GM19372 (cell line): Measurements from ENCODE around the gene BCO1.
A peak's percentile ranks its signal among the peaks of the same experiment; 100 is the strongest.

ENCODE experiments used
- ATAC-seq: cut with Tn5 transposase; IDR thresholded peaks from one replicate; pipeline ENCODE4 v1.9.1; 2021; ENCODE audit warnings: mild to moderate bottlenecking, low read depth, moderate library complexity; ENCODE audit not compliant: unreplicated experiment

BCO1 gene

DNA sequence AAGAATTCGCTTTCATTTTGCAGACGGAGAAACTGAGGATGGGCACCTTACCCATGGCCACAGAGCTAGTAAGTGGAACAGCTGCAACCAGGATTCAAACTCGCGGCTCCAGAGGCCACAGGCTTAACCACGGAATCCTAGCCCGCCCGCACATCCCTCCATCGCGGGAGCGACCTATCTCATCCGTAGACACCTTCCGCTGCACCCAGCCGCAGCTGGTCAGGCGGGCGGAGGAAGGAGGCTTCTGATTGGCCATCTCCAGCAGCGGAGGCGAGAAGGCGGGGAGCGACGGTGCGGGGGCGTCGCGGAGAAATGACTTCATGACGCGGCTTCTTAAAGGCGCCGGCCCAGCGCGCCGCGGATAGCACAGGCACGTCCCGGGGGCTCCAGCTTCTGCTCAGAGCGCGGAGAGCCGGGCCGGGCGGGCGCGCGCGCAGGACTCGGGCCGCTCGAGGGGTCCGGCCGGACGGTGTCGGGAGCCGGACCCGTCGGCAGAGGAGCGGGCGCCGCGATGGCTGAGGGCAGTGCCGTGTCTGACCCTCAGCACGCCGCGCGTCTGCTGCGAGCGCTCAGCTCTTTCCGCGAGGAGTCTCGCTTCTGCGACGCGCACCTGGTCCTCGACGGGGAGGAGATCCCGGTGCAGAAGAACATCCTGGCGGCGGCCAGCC lies 76.2 kb downstream of the BCO1 start, which contains the start of gene GAN:
GAN (plus strand) TSS at position 360 of the 668 bp plus-strand sequence; CDS start at position 512, 152 bp downstream.
- peak; percentile 90 for ATAC-seq

DNA sequence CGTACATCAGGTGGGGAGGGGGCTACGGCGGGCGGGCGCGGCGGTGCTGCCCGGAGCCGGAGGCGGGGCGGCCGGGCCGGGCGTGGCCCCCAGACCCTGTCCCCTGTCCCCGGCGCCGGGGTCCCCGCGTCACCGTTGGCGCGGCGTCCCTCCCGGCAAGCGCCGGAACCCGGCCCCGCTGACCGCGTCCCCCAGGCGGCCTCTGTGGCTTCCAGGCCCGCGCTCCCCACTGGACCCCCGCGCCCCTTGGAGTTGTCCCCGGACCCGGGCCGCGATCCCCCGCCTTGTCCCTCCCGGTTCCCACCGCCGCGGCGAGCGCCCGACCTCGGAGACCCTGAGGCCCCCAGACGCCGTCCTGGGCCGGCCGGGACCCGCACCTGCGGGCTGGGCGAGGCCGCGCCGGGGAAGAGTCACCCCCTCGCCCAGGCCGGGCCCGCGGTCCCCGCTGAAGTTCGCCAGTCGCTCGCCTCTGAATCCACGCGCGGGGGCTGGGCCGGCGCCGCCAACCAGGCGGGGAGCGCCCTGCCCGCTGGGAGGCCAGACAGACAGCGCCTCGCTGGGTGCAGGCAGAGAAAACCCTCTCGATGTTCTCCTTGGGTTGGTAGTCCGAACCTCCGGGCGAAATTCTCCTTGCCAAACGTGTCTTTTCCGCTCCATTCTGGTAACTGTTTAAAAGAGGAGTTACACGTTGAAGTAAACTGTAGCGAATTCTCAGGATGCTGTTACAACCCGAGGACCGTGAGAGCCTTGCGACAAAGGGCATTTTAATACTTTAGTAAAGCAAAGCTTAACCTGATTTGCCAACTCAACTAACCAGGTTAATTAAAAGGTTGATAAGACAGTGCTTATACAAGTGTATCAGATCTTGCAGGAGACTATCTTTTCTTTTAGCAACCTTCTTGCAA lies 77.0 kb downstream of the BCO1 start:
- peak; percentile 34 for ATAC-seq

DNA sequence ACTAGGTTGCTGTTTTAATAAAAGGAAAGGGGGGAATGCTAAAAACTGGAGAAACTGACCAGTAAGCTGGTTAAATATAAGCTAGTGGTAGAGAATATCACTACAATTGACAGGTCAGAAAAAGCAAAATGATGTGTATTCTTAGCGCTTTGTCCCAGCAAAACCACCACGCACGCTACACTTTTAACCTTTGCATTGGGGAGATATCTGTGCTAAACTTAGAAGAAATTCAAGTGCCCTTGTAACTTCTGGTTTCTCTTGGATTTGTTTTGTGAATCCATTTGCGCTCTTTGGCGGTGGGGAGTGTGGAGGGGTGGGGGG lies 77.6 kb downstream of the BCO1 start:
- ATAC-seq = no peak

DNA sequence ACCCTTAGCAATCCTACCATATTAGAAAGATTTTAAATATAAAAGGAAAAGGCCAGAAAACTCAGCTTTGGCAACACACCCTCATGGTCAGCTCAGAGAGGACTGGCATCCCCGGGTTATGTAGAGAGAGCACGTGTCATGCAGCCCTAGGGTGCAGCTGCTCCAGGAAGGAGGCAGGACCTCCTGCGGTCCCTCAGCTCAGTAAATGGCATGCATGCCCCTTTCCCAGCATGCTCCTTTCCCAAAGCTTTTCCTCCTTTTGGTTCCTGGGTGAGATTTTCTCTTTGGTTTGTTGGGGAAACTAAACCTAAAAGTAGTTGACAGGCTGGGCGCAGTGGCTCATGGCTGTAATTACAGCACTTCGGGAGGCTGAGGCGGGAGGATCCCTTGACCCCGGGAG lies 80.2 kb downstream of the BCO1 start:
- ATAC-seq = no peak

DNA sequence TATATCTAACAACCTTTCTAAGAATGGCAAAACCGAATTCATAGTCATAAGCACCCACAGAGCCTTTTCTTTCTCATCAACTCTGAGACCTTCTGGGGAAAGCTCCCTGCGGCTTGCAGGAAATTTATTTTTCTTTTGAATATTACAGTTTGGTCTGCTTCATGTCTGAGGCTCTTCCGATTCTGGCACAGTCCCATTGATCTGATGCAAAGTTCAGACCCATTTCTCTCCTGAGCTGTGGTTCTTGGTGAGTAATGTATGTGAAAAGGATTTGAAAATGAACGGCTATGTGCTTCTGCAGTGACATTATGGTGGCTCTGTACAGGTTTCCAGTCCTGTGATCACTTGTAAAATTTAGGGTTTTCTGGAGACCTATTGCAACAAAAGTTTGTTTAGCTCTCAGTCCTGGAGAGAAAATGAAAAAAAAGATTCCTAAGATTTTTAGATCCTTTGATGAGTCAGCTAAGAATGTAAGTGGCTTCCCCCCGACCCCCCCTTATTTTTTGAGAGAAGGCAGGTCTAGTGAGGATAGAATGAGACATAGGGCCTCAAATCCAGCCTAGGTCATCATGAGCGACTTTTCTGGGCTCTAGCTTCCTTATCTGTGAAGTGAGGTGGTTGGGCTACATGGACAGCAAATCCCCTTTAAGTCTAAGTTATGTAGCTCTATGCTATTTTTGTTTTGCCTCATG lies 80.9 kb downstream of the BCO1 start:
- ATAC-seq = no peak

DNA sequence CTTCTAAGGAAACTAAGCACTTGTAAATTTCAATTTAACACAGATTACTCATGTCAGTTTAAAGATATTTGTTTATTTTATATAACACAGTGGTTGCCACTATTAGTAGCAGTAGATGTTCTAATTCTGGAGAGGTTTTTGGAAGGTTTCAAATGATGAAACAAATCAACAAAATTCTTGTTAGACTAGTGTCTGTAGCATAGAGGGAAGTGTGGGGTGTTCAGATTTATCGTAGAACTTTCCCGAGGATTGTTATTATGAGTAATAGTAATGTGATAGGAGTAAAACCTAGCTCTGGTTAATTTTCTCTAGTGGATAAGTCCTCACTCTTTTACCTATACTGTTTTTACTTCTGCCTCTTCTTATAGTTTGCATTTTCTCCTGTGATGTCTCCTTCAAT lies 82.5 kb downstream of the BCO1 start:
- ATAC-seq = no peak

DNA sequence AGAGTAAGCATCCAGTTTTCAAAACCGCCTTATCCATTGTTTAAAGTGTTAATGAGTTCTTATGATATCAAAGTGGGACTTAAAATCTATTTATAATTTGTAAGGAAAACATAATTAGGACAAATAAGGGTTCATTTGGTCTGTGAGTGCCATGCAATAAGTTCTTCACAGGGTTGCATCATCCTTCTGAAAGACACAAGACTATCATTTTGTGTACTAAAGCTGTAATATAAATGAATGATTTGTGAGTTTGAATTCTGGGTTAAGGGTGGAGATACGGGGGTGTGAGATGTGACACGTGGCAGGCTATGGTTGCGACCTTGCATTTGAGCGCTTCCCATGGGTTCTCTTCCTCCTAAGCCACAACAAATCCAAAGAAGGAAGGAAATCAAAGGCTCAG lies 83.0 kb downstream of the BCO1 start:
- ATAC-seq = no peak

DNA sequence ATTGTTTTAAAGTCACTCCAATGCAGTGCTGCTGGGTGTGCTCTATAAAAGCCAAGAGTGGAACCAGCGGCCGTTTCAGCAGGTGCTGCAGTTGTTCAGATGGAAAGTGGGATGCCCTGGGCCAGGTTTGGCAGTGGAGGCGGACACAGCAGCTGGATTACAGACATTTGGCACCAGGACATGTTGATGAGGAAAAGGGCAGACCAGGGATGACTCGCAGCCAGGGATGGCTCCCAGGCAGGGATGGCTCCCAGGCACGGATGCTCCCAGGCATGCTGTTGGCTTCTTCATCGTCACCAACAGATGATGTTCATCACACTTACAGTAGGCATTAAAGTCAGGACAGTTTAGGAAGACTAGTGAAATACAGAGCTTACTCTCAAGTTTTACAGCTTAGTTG lies 86.3 kb downstream of the BCO1 start:
- ATAC-seq = no peak

DNA sequence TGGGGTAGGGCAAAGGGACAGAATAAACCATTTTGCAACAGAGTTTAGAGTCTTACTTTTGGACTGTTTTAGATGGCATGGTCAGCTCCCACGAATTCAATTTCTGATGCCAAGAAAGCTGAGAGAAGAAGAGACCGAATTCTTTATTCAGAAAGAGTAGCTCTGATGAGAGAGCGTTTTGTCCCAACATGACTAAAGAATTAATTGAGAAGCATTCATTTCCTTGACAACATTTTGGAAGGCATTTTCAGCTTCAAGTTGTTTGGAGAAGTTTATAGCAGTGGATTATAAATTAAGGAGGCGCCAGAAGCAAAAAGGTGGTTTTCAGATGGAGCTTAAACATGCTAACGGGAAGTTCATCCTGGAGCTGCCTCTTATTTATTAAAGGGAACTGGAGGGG lies 88.5 kb downstream of the BCO1 start:
- no peak for ATAC-seq

DNA sequence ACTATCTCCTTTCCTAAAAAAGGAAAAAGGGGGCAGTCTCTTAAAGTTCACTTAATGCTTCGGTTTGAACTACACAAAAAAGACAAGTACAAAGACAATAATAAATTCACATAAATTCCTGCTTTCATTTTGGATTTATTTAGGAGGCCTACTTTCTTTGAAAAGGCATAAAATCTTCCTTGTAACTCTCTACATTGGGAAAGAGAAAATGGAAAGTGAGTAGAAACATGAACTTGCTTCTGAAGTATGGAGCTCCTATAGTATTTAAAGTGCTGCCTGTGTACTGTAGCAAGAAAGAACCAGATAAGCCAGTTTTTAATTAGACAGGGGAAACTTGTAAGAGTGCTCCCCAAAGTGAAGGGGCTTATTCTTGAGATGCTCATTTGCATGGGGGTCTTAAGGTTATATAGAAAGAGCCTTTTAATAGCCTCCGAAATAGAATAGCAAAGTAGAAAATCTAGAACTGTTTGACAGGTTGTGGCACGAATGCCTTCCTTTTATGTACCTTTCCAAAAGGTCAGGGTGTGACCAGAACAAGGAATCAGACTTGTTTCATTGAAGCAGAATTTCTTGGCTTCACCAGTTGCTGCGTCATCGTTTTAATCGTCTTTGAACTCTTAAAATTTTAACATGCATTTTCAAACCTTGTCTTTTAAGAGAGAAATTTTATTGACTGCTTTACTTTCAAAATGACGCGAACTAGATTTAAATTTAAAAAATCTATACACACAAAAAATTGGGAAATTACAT lies 89.1 kb downstream of the BCO1 start:
- ATAC-seq = no peak

DNA sequence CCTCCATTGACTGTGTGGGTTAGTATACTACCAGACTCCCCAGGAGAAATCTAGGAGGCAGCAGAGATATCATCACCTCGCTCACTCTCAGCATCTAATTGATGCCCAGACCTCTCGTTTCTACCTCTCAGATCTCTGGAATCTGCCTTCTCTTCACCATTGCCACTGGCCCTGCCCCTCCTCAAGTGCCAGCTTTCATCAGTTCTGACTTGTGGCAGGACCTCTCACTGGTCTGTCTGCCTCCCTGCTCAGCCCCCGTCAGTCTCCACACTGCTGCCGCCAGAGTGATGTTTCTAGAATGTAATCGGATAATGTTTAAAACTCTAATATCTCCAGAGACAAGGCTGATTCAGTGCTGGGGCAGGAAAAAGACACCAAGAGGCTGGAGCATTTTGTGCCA lies 91.5 kb downstream of the BCO1 start:
- ATAC-seq = no peak

DNA sequence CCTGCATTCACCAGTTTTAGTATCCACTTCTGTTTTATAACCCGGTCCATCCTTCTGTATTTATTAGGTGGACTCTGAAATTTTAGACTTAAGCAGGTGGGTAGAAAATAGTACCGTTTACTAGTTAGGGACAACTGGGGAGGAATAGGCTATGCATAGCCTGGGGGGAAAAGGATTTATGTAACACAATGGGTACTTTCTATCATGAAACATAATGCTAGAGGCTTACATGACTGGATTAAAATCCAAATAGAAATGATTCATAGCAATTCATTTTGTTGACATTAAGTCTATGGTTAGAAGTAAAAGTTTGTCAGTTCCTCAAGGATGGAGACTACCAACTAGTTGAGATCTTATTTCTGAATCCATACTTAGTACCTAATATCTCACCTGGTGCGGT lies 94.9 kb downstream of the BCO1 start:
- ATAC-seq = no peak

DNA sequence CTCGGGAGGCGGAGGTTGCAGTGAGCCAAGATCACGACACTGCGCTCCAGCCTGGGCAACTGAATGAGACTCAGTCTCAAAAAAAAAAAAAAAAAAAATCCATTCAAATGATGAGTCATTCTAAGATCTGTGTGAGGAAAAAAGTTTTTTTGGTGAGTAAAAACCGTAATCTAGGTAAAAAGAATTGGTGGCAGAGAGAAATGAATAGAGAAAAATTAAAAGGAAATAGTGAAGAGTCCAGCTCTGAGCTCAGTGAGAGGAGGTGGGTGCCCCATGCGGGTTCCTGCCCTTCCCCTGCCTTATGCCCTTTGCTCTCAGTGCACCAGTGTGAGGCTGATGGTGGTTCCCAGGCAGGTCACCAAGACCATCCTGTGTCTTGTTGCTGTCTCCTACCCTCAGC lies 97.2 kb downstream of the BCO1 start:
- no peak for ATAC-seq

DNA sequence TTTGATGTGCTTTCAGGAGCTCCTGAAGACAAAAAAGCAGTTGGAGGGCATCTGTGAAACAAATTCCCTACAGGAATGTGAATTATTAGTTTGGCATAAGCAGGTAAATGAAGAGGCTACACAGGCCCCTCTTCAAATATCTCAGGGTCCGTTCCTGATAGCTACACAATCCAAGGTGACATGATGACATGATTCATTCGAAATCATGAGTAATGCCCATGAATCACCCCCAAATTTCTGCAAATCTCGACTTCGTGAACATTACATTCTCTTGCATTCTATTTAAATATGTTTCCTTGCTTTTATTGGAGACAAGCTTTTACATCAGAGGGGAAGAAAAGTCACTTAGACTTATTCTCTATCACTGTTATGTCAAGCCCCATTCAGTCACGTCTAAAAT lies 98.6 kb downstream of the BCO1 start:
- ATAC-seq = no peak
